SIG-M5 (cell line): ENCODE results near the gene ADGRA1.
"Not testable (repeated sequence)": the region's sequence is repeated elsewhere in the genome, so short reads cannot be mapped to it uniquely, and the experiment has no call there.

ENCODE experiments used
- DNase-seq: peaks from one replicate; lab custom pipeline; 2025; lab: John Stamatoyannopoulos, UW

The ADGRA1 gene

GRCh38 chr10:133163889-133164815 lies 76.4 kb downstream of the ADGRA1 start:
- no peak for DNase-seq

DNA sequence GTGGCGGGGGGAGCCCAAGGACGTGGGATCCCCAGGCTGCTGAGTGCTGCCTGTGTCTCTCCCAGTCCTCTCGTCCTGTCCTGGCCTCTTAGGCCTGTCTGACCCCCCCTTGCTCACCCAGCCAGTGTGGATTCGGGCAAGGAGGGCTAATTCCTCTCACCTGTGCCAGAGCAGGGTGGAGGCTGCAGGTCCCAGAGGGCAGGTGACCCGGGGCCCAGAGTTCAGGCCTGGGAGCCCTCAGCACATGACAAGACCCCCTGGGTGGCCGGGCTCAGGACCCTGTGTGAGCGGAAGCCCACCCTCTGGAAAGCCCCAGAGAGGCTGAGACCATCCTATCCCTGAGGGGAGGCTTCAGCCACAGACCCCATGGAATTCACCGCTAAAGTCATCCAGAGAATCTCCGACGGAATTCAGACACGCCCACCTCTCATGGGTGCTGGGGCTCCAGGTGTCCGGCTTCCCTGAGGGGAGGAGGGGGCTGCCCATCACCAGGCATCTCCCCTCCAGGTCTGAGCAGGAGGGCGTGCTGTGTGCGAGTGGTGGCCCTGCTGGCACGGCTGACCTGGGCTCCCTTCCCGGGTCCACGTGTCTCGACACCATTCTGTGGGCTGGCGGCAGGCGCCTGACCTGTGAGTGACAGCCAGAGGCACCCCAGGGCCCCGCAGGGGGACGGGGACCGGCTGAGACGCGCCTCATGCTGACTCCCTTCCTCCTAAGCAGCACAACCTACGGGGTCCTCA lies 77.3 kb downstream of the ADGRA1 start:
- no peak for DNase-seq

DNA sequence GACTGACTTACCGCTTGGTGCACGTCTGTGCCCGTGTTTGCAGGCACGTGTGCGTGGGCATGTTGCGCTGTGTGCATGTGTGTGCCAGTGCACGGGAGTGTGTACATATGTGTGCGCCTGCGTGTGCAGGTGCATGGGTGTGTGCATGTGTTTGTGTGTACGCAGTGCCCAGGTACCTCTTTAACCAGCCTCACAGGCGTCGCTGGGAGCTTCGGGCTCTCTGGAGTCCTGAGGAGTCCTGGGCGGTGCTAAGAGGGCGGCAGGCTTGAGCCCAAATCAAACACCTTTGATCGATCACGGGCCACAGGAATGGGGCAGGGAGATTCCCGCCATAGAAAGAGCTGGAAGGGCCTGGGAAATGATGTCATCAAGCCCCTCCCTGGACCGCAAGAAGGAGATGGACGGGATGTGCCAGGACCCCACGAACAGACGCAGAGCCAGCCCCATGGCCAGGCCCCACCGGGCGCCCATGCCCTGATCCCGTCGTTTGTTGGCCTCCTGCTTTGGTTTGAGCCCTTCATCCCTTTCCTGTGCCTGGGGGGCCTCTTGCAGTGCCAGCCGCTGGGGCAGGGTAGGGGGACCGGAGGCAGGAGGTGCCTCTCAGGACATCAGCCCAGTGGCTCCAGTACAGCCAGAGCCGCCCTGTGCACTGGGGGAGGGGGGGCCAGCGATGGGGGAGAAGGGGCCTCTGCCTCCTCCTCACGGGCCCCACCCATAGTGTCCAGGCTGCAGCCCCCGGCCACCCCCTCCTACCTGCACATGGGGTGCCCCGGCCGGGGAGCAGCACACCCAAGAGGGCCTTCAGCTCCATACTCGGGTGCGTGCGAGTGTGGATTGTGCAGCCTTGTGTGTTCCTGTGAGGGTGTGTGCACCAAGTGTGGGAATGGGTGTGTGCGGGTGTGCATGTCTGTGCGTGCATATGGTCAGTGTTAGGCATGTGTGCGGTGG lies 78.1 kb downstream of the ADGRA1 start:
- no peak for DNase-seq

DNA sequence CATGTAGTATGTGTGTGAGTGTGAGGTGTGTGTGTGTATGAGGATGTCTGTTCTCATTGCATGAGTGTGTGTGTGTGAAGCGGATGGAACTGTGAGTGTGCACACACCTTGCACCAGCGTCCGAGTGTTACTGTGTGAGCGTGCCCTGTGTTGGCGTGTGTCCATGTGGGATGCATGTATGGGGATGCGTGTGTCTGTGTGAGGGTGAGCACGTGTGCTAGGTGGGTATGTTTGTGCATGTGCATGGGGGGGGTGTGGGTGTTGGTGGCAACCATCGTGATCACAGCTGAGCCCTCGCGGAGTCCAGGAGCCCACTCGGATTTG lies 78.7 kb downstream of the ADGRA1 start:
- no peak for DNase-seq

DNA sequence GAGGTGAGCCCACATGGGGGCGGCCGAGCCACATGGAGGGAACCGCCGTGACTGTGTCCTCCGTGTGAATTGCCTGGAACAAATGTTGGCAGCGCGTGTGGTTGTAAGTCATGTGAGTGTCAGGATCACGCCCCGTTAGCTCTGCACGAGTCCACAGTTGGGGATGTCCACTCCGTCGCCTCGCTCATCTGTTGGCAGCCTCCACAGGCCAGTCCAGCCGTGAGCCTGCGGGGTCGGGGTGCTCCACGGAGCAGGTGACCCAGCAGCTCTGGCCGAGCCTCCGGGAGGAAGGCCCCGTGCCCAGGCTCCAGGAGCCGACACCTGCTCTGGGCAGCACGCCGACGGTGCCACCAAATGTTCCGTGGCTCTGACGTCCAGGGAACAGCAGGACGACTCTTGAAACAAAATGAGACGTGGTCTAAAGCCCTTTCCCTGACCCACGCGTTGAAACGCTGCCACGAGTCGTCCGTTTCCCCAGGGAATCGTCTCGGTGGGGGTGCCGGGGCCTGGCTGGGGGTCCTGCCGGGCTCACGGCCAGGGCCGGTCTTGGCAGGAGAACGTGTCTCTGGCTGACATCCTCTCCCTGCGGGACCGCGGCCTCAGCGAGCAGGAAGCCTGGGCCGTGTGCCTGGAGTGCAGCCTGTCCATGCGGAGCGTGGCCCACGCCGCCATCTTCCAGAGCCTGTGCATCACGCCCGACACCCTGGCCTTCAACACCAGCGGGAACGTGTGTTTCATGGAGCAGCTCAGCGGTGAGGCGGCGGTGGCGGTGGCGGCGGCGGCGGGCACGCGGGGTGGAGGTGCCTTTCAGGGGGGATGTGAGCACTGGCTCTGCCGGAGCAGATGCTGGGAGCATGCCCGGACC lies 79.3 kb downstream of the ADGRA1 start:
- DNase-seq: no peak

DNA sequence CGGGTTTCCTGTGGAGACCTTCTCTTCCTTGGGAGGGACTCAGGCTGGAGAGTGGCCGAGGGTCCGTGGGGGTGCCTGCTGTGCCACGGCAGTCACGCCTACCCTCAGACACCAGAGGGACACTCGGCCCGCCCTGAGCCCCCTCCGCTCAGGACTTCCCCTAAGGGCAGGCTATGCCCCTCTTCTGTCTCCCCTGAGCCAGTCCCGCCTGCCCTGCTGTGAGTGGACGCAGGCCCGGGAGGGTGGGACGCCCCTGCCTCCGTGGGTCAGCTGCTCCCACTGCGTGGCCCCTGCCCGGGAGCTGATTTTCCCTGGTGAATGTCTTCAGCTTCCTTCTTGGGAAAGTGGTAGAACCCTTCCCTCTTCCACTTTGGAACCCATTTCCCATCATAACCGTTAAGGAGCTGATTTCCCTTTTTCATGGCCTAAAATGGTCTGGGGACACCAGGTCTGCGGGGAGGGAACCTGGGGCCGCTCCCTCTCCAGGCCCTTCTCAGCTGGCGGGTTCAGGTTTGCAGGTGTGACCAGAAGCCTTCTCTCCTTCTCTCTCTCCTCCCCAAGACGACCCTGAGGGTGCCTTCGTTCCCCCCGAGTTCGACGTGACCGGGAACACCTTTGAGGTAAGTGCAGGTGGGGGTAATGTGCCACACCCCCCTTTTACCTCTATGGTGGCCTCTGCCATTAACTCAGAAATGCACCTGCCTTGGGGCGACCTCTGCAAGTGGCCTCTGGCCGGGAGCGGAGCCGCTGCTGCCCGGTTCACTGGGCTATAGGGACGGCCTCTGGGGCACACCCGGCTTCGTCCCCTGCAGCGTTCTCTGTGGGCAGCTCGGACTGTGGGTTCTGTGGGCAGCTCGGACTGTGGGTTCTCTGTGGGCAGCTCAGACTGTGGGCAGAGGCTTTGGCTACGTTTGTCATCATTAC lies 80.2 kb downstream of the ADGRA1 start:
- no peak for DNase-seq

- no peak for DNase-seq
These were observed 80.9 kb downstream of the ADGRA1 start for GRCh38 chr10:133168617-133169031.

- no peak for DNase-seq
These were observed 81.6 kb downstream of the ADGRA1 start for GRCh38 chr10:133169173-133169947.

DNA sequence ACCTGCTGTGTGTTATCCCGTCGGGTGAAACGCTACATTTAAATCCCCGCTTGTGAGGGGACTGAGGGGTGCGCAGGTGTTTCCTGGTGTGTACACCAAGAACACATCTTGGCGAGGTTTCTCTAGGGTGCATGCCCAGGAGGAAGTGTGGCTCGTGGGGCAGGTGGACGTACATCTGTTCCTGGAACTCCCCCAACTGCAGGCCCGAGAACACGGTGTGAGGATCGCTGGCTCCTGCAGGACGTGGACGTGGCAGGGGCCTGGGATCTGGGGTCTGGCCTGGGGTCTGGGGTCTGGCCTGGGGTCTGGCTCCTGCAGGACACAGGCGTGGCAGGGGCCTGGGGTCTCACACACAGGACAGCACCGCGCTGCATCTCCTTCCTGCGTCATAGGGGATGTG lies 82.4 kb downstream of the ADGRA1 start:
- no peak for DNase-seq

DNA sequence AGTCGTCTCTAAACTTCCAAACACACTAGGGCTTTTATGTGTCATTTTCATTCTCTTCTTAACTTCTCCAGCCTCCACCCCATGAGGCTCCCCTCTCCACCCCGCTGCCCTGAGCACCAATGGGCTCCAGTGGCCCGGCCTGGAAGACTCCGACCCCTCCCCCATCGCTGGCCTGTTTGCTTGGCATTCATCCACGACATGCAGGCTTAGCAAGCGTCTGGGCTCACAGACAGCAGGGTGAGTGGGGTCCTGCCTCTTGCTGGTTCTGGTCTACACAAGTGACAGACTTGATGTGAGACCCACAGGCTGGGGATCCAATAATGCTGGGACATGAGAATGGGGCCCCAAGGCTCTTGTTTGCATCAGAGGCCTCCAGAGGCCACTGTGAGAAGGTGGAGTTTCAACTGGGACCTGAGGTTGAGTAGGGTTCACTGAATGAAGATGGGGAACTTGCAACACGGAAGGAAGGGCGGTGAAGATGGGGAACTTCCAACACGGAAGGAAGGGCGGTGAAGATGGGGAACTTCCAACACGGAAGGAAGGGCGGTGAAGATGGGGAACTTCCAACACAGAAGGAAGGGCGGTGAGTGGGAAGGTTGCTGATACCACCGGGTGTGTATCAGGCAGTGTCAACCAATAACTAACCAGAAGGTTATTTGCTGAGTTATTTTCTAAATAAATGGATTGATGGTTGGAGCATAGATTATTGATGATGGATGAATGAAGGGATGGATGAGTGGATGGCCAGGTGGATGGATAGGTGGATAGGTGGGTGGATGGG lies 86.3 kb downstream of the ADGRA1 start:
- no peak for DNase-seq

DNA sequence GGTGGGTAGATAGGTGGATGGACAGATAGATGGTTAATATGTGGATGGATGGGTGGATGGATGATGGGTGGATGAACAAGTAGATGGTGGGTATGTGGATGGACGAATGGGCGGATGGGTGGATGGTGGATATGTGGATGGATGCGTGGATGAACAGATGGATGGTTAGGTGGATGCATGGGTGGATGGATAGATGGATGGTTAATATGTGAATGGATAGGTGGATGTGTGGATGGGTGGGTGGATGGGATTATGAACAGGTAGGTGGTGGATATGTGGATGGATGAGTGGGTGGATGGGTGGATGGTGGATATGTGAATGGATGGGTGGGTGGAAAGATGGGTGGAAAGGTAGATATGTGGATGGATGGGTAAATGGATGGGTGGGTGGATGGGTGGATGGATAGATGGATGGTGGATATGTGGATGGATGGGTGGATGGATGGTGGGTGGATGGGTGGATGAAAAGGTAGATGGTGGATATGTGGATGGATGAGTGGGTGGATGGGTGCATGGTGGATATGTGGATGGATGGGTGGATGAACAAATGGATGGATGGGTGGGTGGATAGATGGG lies 87.1 kb downstream of the ADGRA1 start:
- DNase-seq: no peak

GRCh38 chr10:133175624-133176023 lies 87.9 kb downstream of the ADGRA1 start:
- DNase-seq: not testable (repeated sequence)

- DNase-seq: no peak
These were observed 88.8 kb downstream of the ADGRA1 start for GRCh38 chr10:133176546-133176945.

DNA sequence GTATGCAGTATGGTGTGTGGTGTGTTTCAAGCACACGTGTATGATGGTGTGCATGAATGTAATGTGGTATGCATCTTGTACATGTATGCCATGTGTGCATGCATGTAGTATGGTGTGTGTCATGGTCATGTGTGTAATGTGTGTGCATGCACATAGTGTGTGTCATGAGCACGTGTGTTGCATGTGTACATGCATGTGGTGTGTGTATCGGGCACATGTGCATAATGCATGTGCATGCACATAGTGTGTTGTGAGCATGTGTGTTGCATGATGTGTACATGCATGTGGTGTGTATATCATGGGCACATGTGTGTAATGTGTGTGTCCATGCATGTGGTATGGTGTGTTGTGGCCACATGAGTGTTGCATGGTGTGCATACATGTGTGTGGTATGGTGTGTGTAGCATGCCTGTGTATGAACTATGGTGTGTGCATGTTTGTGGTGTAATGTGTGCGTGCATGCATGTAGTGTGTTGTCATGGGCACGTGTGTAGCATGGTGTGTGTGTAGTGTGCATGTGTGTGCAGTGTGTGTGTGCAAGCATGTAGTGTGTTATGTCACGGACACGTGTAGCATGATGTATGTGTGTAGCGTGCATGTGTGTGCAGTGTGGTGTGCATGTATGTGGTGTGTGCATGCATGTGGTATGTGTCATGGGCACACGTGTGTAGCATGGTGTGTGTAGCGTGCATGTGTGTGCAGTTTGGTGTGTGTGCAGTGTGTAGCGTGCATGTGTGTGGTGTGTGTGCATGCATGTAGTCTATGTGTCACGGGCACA lies 89.8 kb downstream of the ADGRA1 start:
- no peak for DNase-seq

GRCh38 chr10:133178357-133179127 lies 90.8 kb downstream of the ADGRA1 start:
- no peak for DNase-seq

DNA sequence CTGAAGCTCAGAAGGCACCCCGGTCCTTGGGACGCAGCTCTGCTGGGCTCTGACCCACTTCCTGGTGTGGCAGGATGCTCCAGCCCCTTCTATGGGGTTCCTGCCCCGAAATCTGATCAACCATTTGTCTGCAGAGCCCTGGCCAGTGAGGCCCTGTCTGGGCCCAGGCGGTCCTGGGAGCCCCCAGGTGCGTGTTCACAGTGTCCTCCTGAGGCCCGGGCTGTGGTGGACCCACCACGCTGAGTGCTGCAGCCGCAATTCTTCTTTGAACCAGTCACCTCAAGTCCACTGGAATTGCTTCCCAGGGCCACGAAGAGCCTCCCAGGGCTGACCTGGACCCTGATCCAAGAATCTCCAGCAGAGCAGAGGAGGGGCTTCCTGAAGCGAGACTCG lies 91.4 kb downstream of the ADGRA1 start:
- DNase-seq: no peak

GRCh38 chr10:133179651-133180050 lies 91.9 kb downstream of the ADGRA1 start:
- DNase-seq: no peak
